ENCODE data around the gene GALNT2.

DNA sequence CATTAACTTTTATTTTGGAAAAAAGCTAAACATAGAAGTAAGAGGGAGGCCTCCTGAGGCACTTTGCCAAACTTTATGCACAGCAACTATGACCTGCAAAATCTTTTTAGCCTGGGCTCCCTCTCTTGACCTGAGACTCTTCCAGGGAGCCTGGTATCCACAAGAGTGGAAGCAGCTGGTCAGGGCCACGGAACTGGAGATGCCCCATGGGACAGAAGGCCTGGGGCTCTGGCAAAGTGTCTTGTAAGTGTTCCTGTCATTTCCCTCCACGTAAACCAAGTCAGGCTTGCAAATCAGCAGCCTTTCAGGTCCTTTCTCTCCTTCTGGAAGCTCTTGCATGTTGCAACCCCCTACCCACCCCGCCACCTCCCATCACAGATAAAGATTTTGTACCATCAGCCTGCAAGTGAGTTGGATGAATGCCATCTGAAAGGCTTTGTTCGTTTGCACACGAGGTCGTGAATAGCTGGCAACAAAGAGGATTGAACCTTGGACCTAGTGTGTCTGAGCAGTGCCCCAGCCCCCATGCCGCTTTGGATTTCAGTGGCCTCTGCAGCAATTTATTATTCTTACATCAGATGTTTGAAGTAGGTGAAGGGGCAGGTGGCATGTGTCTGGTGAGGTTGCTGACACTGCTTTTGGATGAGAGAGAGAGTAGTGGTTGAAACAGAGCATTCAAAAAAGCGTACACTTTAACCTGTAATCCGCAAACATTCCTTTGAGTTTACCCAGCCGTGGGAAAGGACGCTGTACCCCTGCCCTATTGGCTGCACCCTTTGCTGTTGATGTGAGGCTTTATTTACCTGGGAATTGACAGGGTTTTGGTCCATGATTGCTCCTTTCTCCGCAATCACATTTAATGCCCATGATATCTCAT, 91.6 kb downstream of the GALNT2 start:
- TF ChIP-seq POLR2A (IDR thresholded peaks at IDR 0.05; ENCODE audit: low read depth, low read length), result no peak
- TF ChIP-seq SMC3 (IDR thresholded peaks at IDR 0.05; ENCODE audit: low read depth, low read length), result no peak
- TF ChIP-seq, protein P1, sequence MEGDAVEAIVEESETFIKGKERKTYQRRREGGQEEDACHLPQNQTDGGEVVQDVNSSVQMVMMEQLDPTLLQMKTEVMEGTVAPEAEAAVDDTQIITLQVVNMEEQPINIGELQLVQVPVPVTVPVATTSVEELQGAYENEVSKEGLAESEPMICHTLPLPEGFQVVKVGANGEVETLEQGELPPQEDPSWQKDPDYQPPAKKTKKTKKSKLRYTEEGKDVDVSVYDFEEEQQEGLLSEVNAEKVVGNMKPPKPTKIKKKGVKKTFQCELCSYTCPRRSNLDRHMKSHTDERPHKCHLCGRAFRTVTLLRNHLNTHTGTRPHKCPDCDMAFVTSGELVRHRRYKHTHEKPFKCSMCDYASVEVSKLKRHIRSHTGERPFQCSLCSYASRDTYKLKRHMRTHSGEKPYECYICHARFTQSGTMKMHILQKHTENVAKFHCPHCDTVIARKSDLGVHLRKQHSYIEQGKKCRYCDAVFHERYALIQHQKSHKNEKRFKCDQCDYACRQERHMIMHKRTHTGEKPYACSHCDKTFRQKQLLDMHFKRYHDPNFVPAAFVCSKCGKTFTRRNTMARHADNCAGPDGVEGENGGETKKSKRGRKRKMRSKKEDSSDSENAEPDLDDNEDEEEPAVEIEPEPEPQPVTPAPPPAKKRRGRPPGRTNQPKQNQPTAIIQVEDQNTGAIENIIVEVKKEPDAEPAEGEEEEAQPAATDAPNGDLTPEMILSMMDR (conservative IDR thresholded peaks at IDR 0.05; ENCODE audit: low read depth, low read length), result no peak
- no peak for TF ChIP-seq RFX5 (IDR thresholded peaks at IDR 0.05; ENCODE audit: low read depth, low read length)
- no peak for TF ChIP-seq MAFK (IDR thresholded peaks at IDR 0.05; ENCODE audit: low read depth, low read length)

Measured in IMR-90 (cell line).